Testis (tissue), 2 donors: ENCODE data around the gene KCNAB2.

Experiments used
- POLR2A ChIP-seq: fragments of 450-650 bp; IDR thresholded peaks from one replicate; pipeline ENCODE4 v1.6.1; 2017; ENCODE audit warnings: antibody characterized with exemption, mild to moderate bottlenecking, moderate library complexity
- TF ChIP-seq, protein P1 (sequence below), 3 experiments: fragments of 450-650 bp in 2 of 3; fragments of 200-600 bp in 1 of 3; sonication (generic) in 1 of 3; IDR thresholded peaks; one replicate each; pipeline ENCODE4 v1.5.1; 2016 to 2019; ENCODE audit warnings: antibody characterized with exemption in 3 of 3, mild to moderate bottlenecking in 2 of 3, moderate library complexity in 1 of 3

DNA sequence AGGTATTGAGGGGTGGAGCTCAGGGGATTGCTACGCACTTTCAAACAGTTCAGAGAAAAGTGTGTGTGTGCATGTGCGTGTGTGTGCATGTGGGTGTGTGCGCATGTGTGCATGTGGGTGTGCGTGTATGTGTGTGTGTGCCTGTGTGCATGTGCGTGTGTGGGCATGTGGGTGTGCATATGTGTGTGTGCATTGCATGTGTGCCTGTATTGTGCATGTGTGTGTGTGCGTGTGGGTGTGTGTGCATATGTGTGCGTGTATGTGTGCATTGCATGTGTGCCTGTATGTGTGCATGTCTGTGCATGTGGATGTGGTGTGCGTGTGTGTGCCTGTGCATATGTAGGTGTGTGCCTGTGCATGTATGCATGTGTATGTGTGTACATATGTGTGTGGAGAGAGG, 12.6 kb upstream of the KCNAB2 start:
- TF ChIP-seq, protein P1, sequence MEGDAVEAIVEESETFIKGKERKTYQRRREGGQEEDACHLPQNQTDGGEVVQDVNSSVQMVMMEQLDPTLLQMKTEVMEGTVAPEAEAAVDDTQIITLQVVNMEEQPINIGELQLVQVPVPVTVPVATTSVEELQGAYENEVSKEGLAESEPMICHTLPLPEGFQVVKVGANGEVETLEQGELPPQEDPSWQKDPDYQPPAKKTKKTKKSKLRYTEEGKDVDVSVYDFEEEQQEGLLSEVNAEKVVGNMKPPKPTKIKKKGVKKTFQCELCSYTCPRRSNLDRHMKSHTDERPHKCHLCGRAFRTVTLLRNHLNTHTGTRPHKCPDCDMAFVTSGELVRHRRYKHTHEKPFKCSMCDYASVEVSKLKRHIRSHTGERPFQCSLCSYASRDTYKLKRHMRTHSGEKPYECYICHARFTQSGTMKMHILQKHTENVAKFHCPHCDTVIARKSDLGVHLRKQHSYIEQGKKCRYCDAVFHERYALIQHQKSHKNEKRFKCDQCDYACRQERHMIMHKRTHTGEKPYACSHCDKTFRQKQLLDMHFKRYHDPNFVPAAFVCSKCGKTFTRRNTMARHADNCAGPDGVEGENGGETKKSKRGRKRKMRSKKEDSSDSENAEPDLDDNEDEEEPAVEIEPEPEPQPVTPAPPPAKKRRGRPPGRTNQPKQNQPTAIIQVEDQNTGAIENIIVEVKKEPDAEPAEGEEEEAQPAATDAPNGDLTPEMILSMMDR (IDR thresholded peaks at IDR 0.05): no peak
- no peak for TF ChIP-seq POLR2A
